Measurements from ENCODE around the gene ARMC5.
A peak's percentile ranks its signal among the peaks of the same experiment; 100 is the strongest.
"Not testable (repeated sequence)": the region's sequence is repeated elsewhere in the genome, so short reads cannot be mapped to it uniquely, and the experiment has no call there.

Gene ARMC5

GRCh38 chr16:31436221-31437045, 22.9 kb upstream of the ARMC5 start:
- no peak for DNase-seq

DNA sequence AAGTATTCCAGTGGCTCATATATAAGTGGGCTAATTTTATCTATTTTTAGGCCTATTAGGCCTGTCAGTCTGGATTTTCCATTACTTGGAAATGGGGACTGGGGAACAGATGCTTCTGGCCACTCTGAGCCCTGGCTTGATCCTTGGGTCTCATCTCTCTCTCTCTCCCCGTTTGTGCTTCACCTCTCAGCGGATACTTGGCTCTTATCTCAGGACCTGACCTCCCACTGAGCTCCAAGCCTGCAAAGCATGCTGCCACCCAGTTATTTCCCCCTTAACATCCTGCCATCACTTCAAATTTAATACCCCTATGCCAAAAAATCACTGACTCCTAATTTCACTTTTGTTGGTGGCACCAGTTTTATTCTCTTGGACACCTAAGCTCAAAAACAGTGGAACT, 20.9 kb upstream of the ARMC5 start:
- DNase-seq = no peak

- peak in 1 of 5 experiments; percentile 53 for DNase-seq
Measured at GRCh38 chr16:31439023-31439422, 20.3 kb upstream of the ARMC5 start.

GRCh38 chr16:31439519-31439918, 19.8 kb upstream of the ARMC5 start:
- DNase-seq = no peak

DNA sequence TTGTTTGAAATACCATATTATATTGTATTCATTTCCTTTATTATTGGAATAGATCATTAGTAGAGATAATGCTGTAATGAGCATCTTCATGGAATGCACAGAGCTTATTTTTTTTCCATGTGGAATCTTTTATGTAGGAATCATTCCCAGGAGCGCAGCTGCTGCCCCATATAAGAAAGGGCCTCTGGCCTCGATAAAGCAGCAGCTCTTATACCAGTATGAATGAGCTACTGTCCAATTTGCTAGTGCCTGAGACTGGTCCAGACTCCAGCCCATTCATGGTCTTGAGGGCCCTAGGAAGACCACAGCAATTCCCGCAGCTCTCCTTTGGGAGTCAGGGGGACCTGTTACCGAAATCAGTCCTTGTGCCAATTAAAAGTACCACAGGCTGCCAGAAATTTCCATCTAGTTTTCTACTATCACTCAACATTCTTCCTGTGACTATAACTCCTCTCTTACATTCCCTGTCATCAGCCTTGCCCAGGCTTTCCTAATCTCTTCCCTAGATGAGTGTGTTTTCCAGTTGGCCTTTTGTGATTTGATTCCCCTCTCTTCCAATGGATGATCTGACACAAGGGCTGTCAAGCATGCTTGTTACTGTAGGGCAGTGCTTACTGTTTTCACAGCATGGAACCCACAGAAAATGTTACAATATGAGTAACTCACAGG, 18.7 kb upstream of the ARMC5 start:
- DNase-seq = peak in 1 of 5 experiments; percentile 30

DNA sequence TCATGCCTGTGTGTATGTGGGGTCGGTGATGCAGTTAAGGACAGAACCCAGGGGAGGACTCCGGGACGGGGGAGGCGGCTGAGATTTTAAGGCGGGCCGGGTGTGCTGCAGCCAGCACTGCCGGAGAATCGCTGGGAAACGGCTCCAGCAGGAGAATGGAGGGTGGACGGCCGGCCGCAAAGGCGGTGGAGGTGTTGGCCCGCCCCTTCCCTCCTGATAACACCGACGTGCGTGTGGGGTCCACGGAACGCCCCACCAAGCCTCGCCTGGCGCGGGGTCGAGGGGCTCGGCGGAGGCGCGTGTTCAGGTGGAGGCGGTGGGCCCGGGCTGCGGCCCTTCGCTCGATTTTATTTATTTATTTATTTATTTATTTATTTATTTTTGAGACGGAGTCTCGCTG, 17.3 kb upstream of the ARMC5 start:
- DNase-seq = no peak

- DNase-seq = not testable (repeated sequence)
Measured at GRCh38 chr16:31445931-31446330, 13.4 kb upstream of the ARMC5 start.

- no peak for DNase-seq
Measured at GRCh38 chr16:31451201-31451600, 8.1 kb upstream of the ARMC5 start.

DNA sequence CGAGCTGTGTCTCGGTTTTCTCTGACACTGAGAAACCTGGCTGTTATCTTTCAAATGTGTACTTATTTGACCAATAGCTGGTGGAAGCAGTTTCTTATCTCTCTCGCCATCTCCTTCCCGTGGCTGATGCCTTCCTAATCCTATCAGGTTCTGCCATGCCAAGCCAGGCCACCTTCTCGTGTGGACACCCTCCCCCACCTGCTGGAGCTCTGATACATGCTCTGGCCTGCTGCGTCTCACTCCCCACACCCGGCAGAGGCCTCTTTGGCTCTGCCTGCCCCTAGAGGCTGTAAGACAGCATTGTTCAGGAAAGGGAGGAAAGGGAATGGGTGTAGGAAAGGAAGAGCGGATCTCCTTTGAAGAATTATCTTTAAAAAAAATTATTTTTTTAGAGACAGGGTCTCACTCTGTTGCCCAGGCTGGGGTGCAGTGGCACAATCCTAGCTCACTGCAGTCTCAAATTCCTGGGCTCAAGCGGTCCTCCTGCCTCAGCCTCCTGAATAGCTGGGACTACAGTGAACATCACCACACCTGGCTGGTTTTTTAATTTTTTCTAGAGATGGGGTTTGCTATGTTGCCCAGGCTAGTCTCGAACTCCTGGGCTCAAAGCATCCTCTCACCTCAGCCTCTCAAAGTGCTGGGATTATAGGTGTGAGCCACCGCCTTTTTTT, 7.5 kb upstream of the ARMC5 start:
- peak in 1 of 5 experiments; percentile 38 for DNase-seq

DNA sequence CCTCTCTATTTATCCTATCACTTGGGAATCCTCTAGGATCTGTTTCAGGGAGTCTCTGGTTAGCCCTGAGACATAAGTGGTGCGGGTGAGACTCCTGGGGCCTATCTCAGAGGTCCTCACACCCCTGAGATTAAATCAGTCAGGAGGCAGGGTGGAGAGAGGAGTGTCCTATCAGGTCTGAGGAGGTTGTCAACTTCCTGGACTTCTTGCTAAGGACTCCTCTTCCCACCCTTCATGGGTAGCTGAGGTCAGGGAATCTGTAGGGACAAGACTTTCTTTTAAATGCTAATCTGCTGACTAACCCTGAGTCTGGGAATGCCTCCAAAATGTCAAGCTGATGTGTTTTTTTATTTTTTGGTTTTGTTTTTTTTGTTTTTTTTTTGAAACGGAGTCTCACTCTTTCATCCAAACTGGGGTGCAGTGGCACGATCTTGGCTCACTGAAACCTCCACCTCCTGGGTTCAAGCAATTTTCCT, 6.6 kb upstream of the ARMC5 start:
- no peak for DNase-seq

DNA sequence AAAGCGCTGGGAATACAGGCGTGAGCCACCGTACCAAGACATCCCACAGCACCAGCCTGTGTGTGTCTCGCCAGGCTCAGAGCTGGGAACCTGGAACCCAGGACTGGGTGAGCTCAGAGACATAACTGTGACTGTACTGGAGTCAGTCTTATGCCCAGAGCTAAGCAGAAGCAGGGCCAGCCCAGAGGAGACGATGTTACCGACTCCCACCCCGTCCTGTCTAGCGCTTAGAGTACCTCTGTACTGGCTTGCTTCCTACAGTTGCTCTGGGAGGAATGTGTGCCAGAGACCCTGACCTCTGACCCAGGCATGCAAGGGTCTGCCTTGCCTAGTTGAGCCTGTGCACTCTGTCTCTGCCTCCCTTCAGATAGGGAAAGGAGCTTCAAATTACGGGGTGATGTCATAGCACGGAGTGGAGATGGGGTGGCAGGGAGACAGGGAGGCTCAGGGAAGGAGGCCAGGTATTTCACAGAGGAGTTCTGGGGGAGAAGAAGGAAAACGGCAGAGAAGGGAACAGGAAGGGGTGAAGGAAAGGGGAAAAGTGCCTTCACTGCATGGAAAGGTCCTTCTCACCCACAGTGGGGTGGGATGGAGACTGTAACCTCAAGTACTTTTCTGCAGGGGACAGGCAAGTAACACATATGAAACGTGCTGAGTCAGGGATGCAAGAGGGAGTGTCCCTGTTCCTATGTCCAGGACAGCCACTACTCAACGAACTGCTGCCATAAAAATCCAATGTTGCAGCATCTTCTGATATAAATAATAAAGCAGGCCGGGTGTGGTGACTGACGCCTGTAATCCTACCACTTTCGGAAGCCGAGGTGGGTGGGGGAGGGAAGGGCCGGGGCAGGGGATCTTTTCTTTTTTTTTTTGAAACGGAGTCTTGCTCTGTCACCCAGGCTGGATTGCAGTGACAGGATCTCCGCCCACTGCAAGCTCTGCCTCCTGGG, 5.8 kb upstream of the ARMC5 start:
- DNase-seq = no peak

- peak in 1 of 5 experiments; percentile 57 for DNase-seq
Measured at GRCh38 chr16:31455601-31456314, 3.5 kb upstream of the ARMC5 start.

DNA sequence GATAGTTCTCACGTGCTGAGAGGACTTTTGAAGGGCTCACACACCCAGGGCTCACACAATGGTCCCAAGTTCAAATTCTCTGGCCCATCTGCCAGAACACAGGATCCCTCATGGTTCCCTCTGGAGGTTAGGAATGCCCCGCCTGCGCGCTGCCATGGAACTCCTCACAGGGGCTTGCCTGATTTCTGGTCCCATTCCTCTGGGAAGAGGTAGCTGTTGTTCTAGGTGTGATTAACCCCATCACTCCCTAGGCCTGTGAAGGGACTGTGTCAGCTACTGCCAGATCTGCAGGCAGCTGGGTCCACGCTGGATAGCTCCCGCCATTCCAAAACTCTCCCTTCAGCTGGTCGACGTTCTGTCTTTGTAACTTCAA, 2.3 kb upstream of the ARMC5 start:
- DNase-seq = no peak

- peak in 3 of 5 experiments; percentile 42 to 85 (median 71) for DNase-seq
Measured at GRCh38 chr16:31458073-31458843, 1.0 kb upstream of the ARMC5 start.

GRCh38 chr16:31459687-31460581, 633 bp downstream of the ARMC5 start:
- DNase-seq = peak; percentile 99 to 100 (median 100)

- DNase-seq = peak in 1 of 5 experiments; percentile 74
Measured at GRCh38 chr16:31460582-31461002, 1.3 kb downstream of the ARMC5 start.

DNA sequence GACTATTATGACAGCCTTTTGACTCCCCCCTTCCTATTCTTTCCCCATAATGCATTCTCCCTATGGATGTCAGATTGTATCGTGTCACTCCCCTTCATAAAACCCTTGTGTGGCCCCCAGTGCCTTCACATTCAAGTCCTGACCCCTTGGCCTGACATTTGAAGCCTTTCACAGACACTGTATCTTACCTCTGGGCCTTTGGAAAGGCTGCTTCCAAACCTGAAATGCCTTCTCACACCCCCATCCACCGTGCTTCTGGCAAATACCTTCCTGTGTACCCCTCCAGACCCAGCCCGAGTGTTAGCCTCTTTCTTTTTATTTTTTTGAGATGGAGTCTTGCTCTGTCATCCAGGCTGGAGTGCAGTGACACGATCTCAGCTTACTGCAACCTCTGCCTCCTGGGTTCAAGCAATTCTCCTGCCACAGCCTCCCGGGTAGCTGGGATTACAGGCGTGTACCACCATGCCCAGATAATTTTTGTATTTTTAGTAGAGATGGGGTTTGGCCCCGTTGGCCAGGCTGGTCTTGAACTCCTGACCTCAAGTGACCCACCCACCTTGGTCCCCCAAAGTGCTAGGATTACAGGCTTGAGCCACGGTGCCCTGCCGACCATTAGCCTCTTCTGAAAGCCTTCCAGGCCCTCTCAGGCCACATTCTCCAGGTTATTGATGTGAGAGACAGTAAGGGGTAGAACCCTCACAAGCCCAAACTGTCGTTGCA, 2.1 kb downstream of the ARMC5 start:
- DNase-seq = no peak

- DNase-seq = no peak
Measured at GRCh38 chr16:31461921-31462804, 2.9 kb downstream of the ARMC5 start.
